ENCODE measurements around the gene PHIP.

PHIP gene

GRCh38 chr6:79066828-79067227 is 11.2 kb downstream of the PHIP start:
- DNase-seq: no peak

- no peak for DNase-seq
These were observed 11.7 kb downstream of the PHIP start for GRCh38 chr6:79066330-79066729.

- no peak for DNase-seq
These were observed 12.8 kb downstream of the PHIP start for GRCh38 chr6:79065232-79065631.

GRCh38 chr6:79064635-79065034 is 13.4 kb downstream of the PHIP start:
- DNase-seq: no peak

- no peak for DNase-seq
These were observed 15.3 kb downstream of the PHIP start for GRCh38 chr6:79062708-79063107.

- DNase-seq: no peak
These were observed 20.3 kb downstream of the PHIP start for GRCh38 chr6:79057746-79058145.

- DNase-seq: no peak
These were observed 21.8 kb downstream of the PHIP start for GRCh38 chr6:79056226-79056625.

- DNase-seq: peak in 1 of 2 experiments; percentile 8
These were observed 29.4 kb downstream of the PHIP start for GRCh38 chr6:79048611-79049010.

GRCh38 chr6:79047072-79047471 is 31.0 kb downstream of the PHIP start:
- no peak for DNase-seq

- no peak for DNase-seq
These were observed 32.1 kb downstream of the PHIP start for GRCh38 chr6:79045966-79046365.

- no peak for DNase-seq
These were observed 35.3 kb downstream of the PHIP start for GRCh38 chr6:79042799-79043126.

- no peak for DNase-seq
These were observed 35.8 kb downstream of the PHIP start for GRCh38 chr6:79042088-79042798.

GRCh38 chr6:79040083-79040482 is 38.0 kb downstream of the PHIP start:
- peak in 1 of 2 experiments; percentile 6 for DNase-seq

GRCh38 chr6:79038061-79038460 is 40.0 kb downstream of the PHIP start:
- no peak for DNase-seq

- peak in 1 of 2 experiments; percentile 5 for DNase-seq
These were observed 43.2 kb downstream of the PHIP start for GRCh38 chr6:79034865-79035264.

- DNase-seq: no peak
These were observed 44.8 kb downstream of the PHIP start for GRCh38 chr6:79033279-79033678.

GRCh38 chr6:79031821-79032590 is 46.0 kb downstream of the PHIP start:
- no peak for DNase-seq

- no peak for DNase-seq
These were observed 47.5 kb downstream of the PHIP start for GRCh38 chr6:79030511-79030910.

- no peak for DNase-seq
These were observed 48.0 kb downstream of the PHIP start for GRCh38 chr6:79030023-79030422.

- no peak for DNase-seq
These were observed 49.3 kb downstream of the PHIP start for GRCh38 chr6:79028641-79029314.

- no peak for DNase-seq
These were observed 66.1 kb downstream of the PHIP start for GRCh38 chr6:79011940-79012339.

GRCh38 chr6:79010422-79010821 is 67.6 kb downstream of the PHIP start:
- no peak for DNase-seq

GRCh38 chr6:79009819-79010218 is 68.2 kb downstream of the PHIP start:
- no peak for DNase-seq

GRCh38 chr6:79005497-79005896 is 72.6 kb downstream of the PHIP start:
- DNase-seq: no peak
